ENCODE data around the gene OTOG.

Gene OTOG

GRCh38 chr11:17588166-17588565 lies 41.1 kb downstream of the OTOG start:
- no peak for DNase-seq (ENCODE audit: low spot score)

DNA sequence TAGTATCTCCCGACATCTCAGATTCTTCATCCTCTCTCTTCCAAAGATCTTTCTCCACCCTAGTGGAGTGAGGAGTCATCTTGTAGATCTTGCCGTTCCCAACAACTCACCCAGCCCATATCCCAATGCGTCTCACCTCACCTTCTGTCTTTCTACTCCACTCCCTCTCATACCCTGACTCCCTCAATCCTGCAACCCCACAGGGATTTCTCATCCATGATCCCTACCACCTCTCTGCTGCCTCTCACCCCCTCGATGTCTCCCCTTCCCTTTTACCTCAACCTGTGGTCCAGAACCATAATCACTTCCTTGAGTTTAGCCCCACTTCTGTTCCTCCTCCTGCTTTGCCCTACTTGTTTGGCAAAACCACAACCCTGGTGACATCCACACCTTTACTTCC lies 41.7 kb downstream of the OTOG start:
- no peak for DNase-seq (ENCODE audit: low spot score)

DNA sequence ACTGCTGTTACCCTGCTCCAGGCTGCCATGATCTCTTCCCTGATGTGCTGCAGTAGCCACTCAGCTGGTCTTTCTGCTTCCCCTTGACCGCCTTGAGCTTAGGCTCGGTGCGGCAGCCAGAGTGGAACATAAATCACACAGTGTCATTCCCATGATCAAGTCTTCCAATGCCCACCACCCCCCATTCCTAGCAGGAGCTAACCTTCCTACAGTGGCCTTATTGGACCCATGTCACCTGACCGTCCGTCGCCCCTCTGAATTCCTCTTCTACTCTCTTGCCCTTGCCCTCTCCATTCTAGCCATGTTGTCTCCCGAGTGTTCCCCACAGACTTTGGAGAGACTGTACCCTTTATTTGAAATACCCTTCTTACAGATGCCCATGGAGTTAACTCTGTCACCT lies 43.4 kb downstream of the OTOG start:
- no peak for DNase-seq (ENCODE audit: low spot score)

DNA sequence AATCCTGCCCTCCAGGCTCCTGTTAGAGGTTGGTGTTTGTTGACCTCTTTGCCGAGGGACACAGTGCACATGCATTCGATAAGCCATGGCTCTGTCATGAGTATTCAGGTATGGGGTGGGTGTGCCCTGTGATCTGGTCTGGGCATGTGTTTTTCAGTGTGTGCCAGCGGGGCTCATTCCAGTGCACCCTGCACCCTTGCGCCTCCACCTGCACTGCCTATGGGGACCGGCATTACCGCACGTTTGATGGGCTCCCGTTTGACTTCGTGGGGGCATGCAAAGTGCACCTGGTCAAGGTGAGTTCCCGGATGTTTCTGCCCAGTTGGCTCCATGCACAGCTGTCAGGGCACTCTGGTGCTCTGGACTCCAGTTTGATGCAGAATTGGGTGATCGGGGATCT lies 44.2 kb downstream of the OTOG start:
- DNase-seq (ENCODE audit: low spot score), result no peak

DNA sequence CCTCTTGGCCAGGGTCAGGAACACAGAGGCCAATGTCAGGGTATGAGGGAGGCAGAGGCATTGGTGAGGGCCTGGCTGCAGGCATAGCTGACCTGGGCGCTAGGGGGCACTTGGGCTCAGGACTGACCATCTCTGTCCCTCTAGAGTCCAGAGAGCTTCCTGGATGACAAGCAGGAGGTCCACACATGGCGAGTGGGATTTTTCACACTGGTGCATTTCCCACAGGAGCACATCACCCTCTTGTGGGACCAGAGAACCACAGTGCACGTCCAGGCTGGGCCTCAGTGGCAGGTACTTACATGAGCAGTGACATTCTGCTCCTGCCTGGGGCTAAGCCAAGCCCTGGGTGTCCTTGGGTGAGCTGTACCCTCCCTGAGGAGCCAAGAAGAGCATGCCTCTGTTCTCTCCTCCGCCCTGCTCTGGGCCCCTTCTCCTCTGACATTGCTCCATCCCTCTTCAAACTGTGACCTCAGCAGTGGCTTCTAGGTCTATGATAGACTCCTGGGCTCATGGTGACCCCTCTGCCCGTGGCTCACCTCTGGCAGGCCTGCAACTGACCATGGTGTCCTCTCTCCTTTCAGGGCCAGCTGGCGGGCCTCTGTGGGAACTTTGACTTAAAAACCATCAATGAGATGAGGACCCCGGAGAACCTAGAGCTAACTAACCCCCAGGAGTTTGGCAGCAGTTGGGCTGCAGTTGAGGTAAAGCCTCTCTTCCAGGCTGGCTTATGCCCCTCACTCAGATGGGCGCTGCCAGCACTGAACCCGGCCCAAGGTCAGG lies 46.6 kb downstream of the OTOG start:
- no peak for DNase-seq (ENCODE audit: low spot score)

GRCh38 chr11:17594686-17595192 lies 47.7 kb downstream of the OTOG start:
- no peak for DNase-seq (ENCODE audit: low spot score)

GRCh38 chr11:17595526-17596309 lies 48.7 kb downstream of the OTOG start:
- DNase-seq (ENCODE audit: low spot score), result no peak

DNA sequence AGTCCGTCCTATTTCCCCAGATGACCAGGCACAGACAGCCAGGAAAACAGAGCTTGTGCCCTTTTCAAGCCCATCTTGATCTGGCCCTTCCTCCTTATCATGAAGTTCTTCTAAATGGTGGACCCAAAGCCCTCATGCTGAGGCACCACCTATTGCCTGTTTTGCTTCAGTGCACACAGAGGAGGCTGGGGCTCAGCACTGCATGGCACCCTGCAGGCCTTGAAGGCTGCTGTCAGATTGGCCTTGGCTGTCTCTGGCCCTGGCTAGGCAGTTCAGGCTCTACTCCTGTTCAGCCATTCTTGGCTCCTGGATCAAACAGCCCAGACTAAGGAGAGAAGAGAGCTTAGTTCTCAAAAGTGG lies 49.2 kb downstream of the OTOG start:
- no peak for DNase-seq (ENCODE audit: low spot score)

GRCh38 chr11:17596711-17597110 lies 49.7 kb downstream of the OTOG start:
- DNase-seq (ENCODE audit: low spot score), result no peak

DNA sequence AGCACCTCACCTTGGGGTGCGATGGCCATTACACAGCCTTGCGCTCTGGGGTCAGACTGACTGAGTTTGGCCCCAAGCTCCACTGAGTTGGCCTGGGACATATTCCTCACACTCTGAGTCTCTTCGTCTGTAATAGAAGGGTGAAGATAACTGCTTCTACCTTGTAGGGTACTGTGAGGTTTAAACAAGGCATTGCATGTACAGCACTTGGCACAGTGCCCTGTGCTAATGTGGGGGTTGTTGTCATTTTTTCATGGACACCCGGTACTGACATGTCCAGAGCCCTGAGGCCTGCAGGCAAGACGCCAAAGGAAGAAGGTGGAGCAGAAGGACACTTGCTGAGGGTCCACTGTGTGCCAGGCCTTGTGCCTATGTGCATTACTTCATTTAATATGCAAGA lies 50.7 kb downstream of the OTOG start:
- DNase-seq (ENCODE audit: low spot score), result no peak

DNA sequence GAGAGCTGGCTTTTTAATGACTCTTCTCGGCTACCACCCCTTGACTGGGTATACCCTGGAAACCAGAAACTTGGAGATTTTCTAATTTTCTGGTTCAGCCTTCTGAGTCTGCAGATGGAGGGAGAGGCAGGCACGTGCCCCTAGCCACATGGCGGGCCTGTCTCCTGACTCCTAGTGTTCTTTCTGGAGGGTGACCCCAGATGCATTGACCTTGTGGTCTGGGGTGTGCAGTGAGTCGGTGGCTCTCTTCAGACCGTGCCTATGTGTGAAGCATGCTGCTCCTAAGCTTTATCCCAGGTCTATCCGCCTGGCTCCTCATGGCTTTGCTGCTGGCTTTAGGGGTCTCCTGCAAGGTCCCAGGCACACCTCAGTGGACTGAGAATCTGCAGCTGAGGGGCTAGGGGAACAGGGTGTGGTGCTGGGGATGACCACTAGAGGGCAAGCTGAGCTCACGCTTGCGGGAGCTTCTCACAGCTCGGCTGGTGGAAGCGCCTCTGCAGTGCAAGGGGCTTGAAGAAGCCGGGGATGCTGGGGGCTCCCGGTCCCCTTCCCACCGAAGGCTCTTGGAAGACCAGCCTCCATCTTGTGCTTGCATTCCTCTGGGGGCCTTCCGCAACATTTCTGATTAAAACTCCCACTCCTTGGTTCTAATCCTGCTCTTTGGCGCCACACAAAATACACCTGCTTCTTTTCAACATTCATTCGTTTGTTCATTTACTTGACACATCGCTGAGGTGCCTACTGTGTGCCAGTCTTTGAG lies 51.8 kb downstream of the OTOG start:
- peak; percentile 74 for DNase-seq (ENCODE audit: low spot score)

DNA sequence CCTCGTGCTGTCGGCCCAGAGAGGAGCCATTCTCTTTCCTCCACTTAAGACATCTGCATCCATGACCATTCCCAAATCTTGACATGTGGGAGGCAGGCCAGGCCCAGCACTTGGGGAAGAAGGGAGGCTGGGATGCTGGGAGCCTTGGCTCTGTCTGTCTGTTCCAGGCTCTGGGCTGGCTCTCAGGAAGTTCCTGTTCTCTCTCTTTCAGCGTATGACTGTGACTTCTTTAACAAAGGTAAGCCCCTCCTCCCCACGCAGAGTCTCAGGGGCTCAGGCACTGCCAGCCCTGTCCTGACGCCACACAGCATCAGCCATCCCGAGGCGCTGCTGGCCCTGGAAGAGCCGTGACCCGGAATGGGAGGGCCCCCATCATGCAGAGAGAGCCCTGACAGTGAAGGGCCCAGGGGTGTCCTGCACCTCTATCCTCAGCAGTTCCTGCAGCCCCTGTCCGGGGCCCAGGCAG lies 52.4 kb downstream of the OTOG start:
- DNase-seq (ENCODE audit: low spot score), result no peak

DNA sequence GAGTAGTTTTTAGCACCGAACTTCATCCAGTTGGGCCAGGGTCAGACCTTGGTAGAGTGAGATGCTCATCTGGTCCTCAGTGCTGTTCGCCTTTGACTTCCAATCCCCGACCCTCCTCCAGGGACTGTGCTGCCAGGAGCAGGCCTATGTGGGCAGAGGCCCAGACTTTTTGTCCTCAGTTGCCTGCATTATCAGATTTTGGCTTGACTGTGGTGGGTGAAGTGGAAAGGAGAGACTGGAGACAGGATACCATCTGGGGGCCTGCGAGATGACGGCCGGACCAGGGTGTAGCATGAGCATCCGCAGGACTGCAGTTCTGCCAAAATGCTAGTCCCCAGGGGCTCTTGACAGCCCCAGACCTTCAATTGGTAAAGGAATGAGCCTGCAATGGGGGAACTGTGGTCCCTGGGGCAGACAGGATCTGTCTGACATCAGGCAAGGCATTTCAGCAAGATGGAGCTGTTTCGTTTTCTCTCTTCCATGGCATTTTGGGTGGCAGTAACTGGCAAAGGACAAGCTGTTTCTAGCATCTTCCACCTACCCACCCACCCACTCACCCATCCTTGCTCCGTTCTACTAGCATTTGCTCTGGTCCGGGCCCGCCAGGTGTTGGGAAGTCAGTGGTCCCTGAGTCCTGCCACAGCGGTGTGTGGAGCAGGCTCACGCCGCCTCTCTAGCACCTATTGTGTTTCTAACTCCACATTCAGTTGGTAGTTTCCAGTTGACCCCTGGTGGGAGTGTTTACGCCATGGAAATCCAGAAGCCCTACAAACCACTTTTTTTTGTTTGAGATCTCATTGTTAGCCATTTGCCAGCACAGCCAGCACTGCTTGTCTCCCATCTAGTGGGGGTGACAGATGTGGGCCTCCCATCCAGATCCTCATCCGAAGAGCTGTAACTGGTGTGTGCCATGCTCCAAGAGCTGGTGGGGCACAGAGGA lies 53.5 kb downstream of the OTOG start:
- no peak for DNase-seq (ENCODE audit: low spot score)

- DNase-seq (ENCODE audit: low spot score), result no peak
Measured at GRCh38 chr11:17601256-17601671, 54.2 kb downstream of the OTOG start.

- no peak for DNase-seq (ENCODE audit: low spot score)
Measured at GRCh38 chr11:17601676-17602075, 54.6 kb downstream of the OTOG start.

DNA sequence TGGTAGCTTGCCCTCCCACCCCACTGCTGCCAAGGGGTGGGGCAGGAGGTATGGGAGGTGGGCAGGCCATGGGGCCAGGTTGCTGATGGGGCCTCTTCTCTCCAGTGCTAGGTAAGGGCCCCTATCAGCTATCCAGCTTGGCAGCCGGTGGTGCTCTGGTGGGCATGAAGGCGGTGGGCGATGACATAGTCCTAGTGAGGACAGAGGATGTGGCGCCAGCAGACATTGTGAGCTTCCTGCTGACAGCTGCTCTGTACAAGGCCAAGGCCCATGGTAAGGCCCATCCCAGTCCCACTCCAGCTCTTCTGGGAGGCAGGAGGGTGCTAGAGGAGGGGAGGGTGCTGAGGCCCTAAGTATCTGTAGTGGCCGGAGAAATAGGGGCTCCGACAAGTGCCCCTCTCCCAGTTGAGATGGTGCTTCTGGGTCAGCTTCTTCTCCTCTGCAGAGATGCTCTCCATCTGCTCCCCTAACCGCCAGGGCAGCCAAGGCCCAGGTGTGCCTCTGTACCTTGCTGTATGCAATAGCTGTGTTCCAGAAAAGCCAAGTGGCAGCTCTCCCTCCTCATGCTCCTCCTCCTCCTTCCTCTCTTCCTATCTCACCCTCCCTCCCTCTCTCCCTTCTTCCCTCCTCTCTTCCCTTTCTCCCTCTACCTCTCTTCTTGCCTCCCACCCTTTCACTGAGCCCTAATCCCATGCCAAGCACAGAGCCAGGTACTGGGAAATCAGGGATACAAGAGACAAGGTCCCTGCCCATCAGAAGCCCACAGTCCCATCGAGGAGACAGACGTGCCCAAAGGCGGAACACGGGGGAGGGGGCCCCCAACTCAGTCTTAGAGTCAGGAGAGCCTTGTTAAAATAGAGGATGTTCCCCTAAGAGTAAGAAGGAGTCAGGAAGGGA lies 55.3 kb downstream of the OTOG start:
- no peak for DNase-seq (ENCODE audit: low spot score)

- DNase-seq (ENCODE audit: low spot score), result no peak
Measured at GRCh38 chr11:17603056-17603825, 56.2 kb downstream of the OTOG start.

- peak; percentile 84 for DNase-seq (ENCODE audit: low spot score)
Measured at GRCh38 chr11:17604201-17604914, 57.3 kb downstream of the OTOG start.

- DNase-seq (ENCODE audit: low spot score), result no peak
Measured at GRCh38 chr11:17604915-17605233, 57.8 kb downstream of the OTOG start.
